LNCAP (cell line): ENCODE results near the gene TMC5.

ENCODE experiments used
- TF ChIP-seq, protein P1 (sequence below): fragments of 450-650 bp; IDR thresholded peaks from 2 replicates; pipeline ENCODE4 v1.5.1; 2017; ENCODE audit warnings: mild to moderate bottlenecking

TMC5 gene

DNA sequence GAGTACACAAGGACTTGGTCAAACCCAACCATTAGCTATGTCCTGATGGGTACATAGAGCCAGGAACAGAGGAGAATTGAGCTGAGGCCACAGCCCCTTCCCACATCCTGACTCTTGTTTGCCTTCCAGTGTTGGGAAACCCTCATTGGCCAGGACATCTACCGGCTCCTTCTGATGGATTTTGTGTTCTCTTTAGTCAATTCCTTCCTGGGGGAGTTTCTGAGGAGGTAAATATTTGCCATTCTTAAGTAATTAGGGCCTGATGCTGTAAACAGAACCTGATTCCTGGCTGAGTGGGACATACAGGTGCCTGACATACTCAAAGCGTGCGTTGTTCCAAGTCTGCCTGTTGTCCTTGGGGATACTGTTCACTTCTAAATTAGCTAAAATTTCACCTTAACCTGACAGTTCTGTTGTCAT is 61.6 kb downstream of the TMC5 start:
- TF ChIP-seq, protein P1, sequence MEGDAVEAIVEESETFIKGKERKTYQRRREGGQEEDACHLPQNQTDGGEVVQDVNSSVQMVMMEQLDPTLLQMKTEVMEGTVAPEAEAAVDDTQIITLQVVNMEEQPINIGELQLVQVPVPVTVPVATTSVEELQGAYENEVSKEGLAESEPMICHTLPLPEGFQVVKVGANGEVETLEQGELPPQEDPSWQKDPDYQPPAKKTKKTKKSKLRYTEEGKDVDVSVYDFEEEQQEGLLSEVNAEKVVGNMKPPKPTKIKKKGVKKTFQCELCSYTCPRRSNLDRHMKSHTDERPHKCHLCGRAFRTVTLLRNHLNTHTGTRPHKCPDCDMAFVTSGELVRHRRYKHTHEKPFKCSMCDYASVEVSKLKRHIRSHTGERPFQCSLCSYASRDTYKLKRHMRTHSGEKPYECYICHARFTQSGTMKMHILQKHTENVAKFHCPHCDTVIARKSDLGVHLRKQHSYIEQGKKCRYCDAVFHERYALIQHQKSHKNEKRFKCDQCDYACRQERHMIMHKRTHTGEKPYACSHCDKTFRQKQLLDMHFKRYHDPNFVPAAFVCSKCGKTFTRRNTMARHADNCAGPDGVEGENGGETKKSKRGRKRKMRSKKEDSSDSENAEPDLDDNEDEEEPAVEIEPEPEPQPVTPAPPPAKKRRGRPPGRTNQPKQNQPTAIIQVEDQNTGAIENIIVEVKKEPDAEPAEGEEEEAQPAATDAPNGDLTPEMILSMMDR, result no peak

DNA sequence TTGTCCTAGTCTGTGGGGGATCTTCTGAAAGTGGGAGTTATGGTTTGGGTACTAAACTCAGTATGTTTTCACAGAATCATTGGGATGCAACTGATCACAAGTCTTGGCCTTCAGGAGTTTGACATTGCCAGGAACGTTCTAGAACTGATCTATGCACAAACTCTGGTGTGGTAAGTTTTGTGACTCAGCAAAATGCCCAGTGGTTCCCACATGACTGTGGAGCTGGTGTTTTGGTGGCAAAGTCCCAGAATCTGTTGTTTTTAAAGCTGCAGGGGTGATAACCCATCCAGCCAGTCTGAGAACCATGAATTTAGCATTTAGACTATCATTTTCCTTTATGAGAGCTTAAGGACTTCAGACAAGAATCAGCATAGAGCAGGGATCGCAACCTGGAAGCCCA is 63.6 kb downstream of the TMC5 start:
- TF ChIP-seq, protein P1, result no peak

DNA sequence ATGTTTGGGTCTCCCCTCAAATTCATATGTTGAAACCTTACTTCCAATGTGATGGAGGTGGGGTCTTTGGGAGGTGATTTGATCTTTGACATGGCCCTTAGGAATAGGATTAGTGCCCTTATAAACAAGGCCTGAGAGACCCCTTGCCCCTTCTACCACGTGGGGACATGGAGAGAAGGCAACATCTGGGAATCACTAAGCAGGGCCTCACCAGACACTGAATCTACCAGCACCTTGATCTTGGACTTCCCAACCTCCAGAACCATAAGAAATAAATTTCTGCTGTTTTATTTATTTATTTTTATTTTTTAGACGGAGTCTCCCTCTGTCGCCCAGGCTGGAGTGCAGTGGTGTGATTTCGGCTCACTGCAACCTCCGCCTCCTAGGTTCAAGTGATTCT is 64.1 kb downstream of the TMC5 start:
- TF ChIP-seq, protein P1, result no peak

DNA sequence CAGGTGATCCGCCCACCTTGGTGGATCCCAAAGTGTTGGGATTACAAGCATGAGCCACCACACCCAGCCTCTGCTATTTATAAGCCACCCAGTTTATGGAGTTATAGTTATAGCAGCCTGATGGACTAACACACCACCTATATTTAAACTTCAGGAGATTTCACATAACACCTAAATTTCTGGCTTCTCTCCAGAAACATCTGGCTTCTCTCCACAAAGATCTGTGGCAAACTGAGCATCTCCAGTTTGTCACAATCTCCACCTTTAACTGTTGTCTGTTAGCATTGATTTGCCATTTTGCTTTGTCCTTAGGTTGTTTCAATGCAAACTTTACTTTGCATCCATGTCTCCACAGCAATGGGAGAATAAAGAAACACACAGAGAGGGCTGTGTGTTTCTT is 64.6 kb downstream of the TMC5 start:
- TF ChIP-seq, protein P1, result no peak

DNA sequence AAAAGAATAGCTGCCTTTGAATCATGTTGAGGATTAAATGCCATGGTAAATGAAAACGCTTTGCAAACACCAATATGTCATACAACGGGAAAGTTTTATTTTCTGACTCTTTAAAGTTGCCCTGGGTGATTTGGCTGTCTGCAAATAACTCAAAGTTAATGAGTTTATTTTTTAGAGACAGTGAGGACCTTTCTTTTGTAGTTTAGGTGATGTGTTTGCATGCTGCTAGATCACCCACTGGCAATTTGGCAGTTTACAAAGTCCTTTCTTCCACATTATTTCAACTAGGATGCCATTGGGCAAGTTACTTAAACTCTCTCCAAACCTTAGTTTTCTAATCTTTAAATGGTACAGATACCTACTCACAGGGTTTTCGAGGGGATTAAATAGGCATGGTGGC is 66.4 kb downstream of the TMC5 start:
- TF ChIP-seq, protein P1, result no peak

DNA sequence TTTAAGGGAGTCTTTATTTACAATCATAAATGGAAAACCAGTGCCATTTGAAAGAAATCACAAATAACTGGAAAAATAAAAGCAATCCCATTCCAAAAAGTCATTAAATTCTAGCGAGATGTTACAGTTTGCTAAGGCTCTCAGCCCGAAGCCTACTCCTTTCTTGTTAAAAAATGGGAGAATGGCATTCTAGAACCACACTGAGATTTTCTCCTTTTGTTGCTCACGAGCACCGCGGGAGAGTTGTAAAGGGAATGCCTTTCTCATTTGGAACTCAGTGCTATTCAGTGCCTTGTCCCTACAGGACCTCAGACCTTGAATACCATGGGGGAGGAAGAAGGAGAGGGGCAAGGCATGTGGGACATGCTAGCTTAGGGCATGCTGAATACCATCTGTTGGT is 67.9 kb downstream of the TMC5 start:
- TF ChIP-seq, protein P1, result no peak

DNA sequence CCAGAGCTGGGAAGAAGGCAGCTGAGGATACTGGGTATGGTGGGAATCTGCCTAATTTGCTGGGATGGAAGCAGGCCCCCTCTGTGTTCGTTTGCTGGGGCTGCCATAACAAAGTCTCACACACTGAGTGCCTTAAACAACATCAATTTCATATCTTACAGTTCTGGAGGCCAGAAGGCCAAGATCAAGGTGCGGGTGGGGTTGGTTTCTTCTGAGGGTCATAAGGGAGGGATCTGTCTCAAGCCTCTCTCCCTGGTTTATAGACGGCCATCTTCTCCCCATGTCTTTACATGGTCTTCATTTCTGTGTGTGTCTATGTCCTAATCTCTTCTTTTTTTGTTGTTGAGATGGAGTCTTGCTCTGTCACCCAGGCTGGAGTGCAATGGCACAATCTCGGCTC is 68.4 kb downstream of the TMC5 start:
- TF ChIP-seq, protein P1, result no peak

DNA sequence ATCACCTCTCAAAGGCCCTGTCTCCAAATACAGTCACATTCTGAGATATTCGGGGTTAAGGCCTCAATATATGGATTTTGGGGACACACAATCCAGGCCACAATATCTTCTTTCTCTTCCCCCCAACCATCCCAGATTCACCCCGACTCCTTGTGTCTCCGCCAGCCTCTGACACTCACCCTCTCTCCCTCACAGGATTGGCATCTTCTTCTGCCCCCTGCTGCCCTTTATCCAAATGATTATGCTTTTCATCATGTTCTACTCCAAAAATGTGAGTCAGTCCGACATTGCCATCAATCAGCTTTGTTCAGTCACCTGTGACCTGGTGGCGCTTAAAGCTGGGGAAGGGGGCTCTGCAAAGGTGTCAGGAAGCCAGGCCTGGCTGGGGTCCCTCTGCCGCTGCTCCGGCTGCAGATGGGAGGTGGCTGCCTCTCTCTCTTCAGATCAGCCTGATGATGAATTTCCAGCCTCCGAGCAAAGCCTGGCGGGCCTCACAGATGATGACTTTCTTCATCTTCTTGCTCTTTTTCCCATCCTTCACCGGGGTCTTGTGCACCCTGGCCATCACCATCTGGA is 69.2 kb downstream of the TMC5 start:
- TF ChIP-seq, protein P1, result no peak
